COLO668 (cell line): ENCODE data around the gene POU6F2.
"Not testable (repeated sequence)": the region's sequence is repeated elsewhere in the genome, so short reads cannot be mapped to it uniquely, and the experiment has no call there.

Source experiments
- DNase-seq: peaks from one replicate; lab custom pipeline; 2025; ENCODE audit not compliant: unreplicated experiment; lab: John Stamatoyannopoulos, UW

The POU6F2 gene

DNA sequence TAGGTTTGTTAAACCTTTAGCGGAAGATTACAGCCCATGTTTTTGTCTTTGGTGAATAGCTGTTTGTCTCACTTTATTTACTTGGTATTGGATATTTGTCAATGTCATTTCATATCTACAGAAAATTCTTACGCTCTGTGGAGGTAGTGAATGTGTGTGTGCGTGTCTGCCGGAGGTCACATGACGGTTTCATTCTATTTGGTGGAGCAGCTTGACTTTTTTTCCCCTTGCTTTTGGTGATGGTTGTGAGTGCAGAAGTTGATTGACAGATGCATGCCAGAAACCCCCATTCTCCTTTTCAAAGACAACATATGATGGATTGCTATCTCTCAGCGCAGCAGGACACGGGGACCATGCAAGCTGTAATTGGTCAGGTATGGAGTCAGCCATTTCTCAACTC lies at the start of gene POU6F2:
Gene POU6F2, plus strand, starts transcription at position 225 of the 400 bp plus-strand sequence. Its CDS starts 45 bp downstream, at position 270.
- no peak for DNase-seq

DNA sequence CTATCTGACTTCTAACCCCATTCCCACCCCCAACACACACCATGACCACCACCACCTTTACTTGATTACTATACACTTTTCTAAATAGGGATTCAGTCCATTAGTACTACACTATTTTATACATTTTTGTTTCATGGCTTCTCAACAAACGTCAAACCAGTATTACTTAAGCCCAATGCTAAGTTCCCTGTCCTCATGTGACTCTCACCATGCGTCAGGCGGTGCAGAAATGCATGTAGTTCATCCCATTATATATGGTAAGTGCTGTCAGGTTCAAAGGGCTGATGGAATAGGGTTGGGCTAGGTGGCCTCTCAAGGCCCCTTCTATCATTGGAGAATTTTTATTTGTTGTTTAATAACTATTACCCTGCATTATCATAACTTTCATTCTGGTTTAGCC lies 49.2 kb upstream of the POU6F2 start:
- no peak for DNase-seq

GRCh38 chr7:38929460-38930171 lies 48.1 kb upstream of the POU6F2 start:
- no peak for DNase-seq

GRCh38 chr7:38932509-38933168 lies 45.1 kb upstream of the POU6F2 start:
- DNase-seq: peak; percentile 87

GRCh38 chr7:38934051-38934450 lies 43.7 kb upstream of the POU6F2 start:
- no peak for DNase-seq

- DNase-seq: no peak
Measured at GRCh38 chr7:38934536-38934935, 43.2 kb upstream of the POU6F2 start.

DNA sequence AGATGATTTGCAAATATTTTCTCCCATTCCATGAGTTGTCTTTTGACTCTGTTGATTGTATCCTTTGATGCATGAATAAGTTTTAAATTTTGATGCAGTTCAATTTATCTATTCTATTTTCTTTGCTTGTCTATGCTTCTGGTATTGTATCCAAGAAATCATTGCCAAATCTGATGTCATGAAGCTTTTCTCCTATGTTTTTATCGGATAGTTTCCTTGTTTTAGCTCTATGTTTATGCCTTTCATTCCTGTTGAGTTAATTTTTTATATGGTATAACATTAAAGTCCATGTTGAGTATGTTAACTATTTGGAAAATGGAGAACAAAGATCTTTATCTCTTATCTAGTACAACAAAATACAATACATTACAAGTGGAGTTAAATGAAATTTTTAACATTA lies 41.1 kb upstream of the POU6F2 start:
- DNase-seq: no peak

- no peak for DNase-seq
Measured at GRCh38 chr7:38938001-38938485, 39.7 kb upstream of the POU6F2 start.

- no peak for DNase-seq
Measured at GRCh38 chr7:38938589-38938988, 39.1 kb upstream of the POU6F2 start.

- no peak for DNase-seq
Measured at GRCh38 chr7:38940774-38941173, 36.9 kb upstream of the POU6F2 start.

DNA sequence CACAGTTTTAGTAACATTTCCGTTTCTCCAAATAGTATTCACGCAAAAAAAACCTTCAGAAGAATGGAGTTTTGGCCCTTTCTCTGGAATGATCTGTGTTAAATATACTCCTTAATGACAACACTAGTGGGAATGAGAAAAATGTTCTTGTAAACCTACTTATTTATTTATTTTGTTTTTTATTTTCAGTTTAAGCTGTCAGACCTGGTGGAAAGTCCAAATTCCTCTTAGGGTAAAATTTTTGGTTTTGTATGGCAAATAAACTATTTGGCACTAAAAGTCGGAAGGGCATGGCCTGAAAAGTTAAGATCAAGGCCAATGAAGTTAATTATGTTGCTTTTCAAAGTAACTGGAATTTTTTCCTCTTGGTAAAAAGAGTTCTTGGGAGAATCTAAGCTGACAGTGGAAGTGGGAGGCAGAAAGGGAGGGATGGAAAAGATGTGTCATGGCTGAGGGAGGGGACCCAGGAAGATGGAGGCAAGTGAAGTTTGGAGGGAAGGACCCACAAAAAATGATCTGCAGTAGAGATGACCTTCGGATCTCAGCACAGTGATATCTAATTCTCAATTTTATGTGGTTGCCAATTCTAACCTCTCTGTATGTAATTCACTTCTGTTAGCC lies 35.2 kb upstream of the POU6F2 start:
- no peak for DNase-seq

DNA sequence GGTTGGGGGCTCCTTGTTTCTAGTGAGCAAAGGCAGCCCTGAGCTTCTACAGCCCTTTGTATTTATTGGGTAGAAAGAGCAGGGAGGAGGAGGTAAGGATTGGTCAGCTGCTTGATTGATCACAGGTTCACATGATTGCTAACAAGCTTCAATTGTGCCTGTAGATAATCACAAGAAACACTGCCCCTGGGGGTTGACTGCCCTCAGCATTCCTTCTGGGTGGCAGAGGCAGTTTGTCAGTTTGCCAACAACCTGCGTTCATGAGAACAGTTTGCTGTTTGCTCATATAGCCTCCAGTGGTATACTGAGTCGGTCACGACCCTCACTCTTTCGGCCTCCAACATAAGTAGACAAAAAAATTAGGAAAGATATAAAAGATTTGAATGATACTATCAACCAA lies 30.2 kb upstream of the POU6F2 start:
- DNase-seq: not testable (repeated sequence)

DNA sequence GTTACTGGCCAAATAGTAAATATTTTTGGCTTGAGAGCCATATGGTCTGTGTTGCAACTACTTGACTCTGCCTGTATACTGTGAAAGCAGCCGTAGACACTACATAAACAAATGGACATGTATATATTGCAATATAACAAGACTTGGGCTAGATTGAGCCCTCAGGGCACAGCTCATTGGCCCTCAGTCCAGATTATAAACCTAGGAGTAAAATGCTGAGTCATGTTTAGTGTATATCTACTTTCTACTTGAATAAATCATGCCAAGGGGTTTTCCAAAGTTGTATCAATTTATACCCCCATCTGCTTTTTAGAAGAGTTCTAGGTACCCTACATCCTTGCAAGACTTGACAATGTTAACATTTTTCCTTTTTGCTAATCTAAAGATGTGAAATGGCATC lies 27.4 kb upstream of the POU6F2 start:
- DNase-seq: peak; percentile 59

DNA sequence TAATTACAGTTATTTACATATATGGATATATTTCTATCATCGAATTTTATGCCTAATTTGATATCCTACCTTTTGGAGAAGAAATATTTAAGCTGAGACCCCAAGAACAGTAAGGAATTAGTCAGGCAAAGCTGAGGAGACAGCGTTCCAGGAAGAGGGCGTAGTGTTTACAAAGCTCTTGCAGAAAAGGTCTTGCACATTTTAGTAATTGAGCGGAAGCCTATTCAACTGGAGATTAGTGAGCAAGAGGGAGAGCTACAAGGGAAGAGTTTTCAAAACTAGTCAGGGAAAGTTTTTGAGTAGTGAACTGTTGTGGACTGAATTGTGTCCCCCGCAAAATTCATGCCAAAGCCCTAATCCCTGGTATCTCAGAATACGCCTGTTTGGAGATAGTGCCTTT lies 26.5 kb upstream of the POU6F2 start:
- DNase-seq: no peak

GRCh38 chr7:38953227-38953626 lies 24.5 kb upstream of the POU6F2 start:
- DNase-seq: no peak

DNA sequence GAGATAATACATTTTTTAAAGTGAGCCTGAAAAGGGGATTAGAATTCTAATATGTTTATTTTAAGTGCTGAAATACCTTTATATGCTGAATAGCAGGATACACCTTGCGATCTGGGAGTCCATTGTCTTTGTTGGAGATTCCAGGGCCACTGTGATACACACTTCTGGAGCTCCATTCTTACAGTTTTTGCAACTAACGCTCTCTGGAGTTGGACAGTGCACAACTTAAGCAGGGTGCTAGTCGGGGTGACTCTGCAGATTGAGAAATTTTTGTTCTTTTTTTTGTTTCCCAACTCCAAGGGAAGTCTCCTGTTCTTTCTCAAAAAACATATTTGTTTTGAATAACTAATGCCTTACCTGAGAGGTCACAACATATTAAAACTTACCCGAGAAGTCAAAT lies 23.7 kb upstream of the POU6F2 start:
- no peak for DNase-seq

- DNase-seq: no peak
Measured at GRCh38 chr7:38955892-38956291, 21.8 kb upstream of the POU6F2 start.

GRCh38 chr7:38962028-38962427 lies 15.7 kb upstream of the POU6F2 start:
- DNase-seq: no peak

DNA sequence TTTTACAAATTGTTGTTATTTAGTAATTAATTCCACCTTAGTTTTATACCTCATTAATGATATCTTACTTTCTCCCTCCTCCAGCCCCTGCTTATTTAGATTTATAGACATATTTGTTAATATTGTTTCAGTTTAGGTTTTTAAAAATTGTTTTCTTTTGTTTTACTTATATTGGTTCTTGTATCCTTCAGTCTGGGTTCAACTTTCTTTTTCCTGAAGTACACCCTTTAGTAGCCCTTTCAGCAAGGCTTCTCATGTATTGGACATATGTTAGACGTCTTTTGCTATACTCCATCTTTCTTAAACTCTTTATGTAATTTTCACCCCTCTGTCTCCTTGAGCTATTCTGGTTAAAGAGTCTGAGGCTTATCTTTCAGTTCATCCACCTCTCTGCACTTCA lies 12.8 kb upstream of the POU6F2 start:
- DNase-seq: no peak

DNA sequence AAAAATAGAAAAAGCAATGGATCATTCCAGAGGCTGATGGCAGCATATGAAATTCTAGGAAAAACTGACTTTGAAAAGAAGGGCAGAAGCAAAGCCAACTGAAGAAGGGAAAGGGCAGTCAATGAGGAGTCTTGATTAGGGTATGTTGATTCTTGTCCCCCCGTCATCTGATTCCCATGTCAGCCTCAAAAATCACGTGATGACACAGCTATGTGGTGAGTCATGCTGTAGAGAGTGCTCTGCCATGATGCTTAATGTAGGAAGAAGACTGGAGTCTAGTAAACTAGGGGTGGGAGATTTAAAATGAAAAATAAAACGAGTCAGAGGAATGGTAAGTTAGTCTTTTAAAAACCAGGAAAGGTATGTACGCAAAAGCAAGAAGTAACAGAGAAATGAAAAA lies 3.9 kb upstream of the POU6F2 start:
- DNase-seq: no peak

GRCh38 chr7:38975944-38976392 lies 1.7 kb upstream of the POU6F2 start:
- peak; percentile 60 for DNase-seq

DNA sequence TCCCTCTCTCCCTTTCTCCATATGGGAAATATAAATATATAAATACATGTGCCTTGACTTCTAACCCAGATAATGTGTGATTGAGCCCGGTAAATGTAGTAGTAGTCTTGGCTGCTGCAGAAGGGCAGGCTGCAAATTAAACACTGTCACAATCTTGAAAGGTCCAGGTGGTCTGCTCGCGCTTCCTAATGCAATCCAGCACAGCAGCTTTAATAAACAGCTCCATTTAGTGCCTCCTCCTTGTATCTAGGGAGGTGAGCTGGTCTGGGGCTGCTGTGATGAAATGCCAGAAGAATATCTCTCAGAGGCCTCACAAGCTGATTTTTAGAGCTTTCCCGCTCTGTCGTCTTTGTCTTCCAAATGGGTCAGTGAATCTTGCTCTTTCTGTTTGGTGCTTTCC lies 782 bp downstream of the POU6F2 start:
- no peak for DNase-seq
